ENCODE results near the gene MLXIP. TPM values are rescaled to one million over a fixed set of nuclear protein-coding genes. Genes with fewer than 3 reads are reported as not detected.

The MLXIP gene
- total RNA-seq, 2 experiments from 2014 or later, result 27.5 to 44.7 TPM

- no peak for TF ChIP-seq EZH2phosphoT487 (IDR thresholded peaks at IDR 0.05; ENCODE audit: borderline replicate concordance, low read depth, low read length)
- TF ChIP-seq, protein P1, sequence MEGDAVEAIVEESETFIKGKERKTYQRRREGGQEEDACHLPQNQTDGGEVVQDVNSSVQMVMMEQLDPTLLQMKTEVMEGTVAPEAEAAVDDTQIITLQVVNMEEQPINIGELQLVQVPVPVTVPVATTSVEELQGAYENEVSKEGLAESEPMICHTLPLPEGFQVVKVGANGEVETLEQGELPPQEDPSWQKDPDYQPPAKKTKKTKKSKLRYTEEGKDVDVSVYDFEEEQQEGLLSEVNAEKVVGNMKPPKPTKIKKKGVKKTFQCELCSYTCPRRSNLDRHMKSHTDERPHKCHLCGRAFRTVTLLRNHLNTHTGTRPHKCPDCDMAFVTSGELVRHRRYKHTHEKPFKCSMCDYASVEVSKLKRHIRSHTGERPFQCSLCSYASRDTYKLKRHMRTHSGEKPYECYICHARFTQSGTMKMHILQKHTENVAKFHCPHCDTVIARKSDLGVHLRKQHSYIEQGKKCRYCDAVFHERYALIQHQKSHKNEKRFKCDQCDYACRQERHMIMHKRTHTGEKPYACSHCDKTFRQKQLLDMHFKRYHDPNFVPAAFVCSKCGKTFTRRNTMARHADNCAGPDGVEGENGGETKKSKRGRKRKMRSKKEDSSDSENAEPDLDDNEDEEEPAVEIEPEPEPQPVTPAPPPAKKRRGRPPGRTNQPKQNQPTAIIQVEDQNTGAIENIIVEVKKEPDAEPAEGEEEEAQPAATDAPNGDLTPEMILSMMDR (conservative IDR thresholded peaks at IDR 0.05; ENCODE audit: low read length), result no peak
- H3K36me3 ChIP-seq (ENCODE audit: insufficient read depth, low read length), result peaks cover 9% of the 10 kb centered on the region; the same call in 1 of the 2 replicates
- no peak overlapping the region for H3K4me3 ChIP-seq (ENCODE audit: low read depth, low read length, poor library complexity, severe bottlenecking)
- no peak for DNase-seq (ENCODE audit: low spot score)
- POLR2A ChIA-PET, result interaction anchor here (0.7 to 0.9 kb wide), 2 partner anchors 40 to 186 kb away, joined by 3 to 5 read pairs; no protein-coding TSS in a partner anchor
- H3K79me2 ChIP-seq (ENCODE audit: insufficient read depth, low read depth, low read length), result peaks cover 35% of the 10 kb centered on the region; the same call in 1 of the 2 replicates
- H3K9me2 ChIP-seq (ENCODE audit: insufficient read depth, low read length), result no peaks in the 10 kb centered on the region
- H3K27ac ChIP-seq (ENCODE audit: low read depth, low read length, poor library complexity, severe bottlenecking), result no peak overlapping the region
- H3K9me3 ChIP-seq (ENCODE audit: low read length), result no peaks in the 10 kb centered on the region
- intact Hi-C loops (cut with micrococcal nuclease; ENCODE audit: unreplicated experiment), result no loop called here
- no peak overlapping the region for H2AFZ ChIP-seq (ENCODE audit: low read length)
- no peaks in the 10 kb centered on the region; the same call in 1 of the 2 replicates for H4K20me1 ChIP-seq (ENCODE audit: insufficient read depth, low read length)
- no TSS peak for BruUV-seq (replicated peaks)
- CTCF ChIA-PET (ENCODE audit: unreplicated experiment), result no interaction called here
- no peak overlapping the region for H3K4me2 ChIP-seq (ENCODE audit: low read length)
- peaks cover 7% of the 10 kb centered on the region for H3K4me1 ChIP-seq (ENCODE audit: insufficient read depth, low read length, poor library complexity, severe bottlenecking)
Measured at GRCh38 chr12:122106843-122107242, 28.3 kb downstream of the MLXIP start.

DNA sequence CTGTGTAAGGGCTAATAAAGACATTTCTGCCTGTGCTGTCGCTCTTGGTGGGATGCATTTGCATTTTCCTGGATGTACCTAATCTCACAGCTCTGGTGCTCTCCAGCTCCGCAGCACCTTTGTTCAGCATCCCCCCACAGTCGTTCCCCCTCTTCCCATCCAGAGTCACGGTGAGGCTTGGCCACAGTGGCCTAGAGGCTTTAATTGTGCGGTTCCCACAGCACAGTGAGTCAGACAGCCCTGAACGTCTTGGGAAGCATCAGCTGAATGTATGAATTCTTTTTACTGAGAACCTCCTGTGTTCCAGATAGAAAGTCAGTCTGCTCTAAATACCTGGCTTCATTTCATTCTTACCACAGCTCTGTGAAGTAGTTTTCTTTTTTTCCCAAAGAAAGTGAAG, 28.7 kb downstream of the MLXIP start:
- TF ChIP-seq, protein P1 (conservative IDR thresholded peaks at IDR 0.05; ENCODE audit: low read length), result no peak
- TF ChIP-seq EZH2phosphoT487 (IDR thresholded peaks at IDR 0.05; ENCODE audit: borderline replicate concordance, low read depth, low read length), result no peak
- intact Hi-C loops (cut with micrococcal nuclease; ENCODE audit: unreplicated experiment), result no loop called here
- Histone ChIP-seq H3K27ac (ENCODE audit: low read depth, low read length, poor library complexity, severe bottlenecking) (no peak overlapping the region), H3K4me3 (ENCODE audit: low read depth, low read length, poor library complexity, severe bottlenecking) (no peak overlapping the region), H3K79me2 (ENCODE audit: insufficient read depth, low read depth, low read length) (peaks cover 33% of the 10 kb centered on the region; the same call in 1 of the 2 replicates), H3K36me3 (ENCODE audit: insufficient read depth, low read length) (peaks cover 6% of the 10 kb centered on the region; the same call in 1 of the 2 replicates), H3K4me1 (ENCODE audit: insufficient read depth, low read length, poor library complexity, severe bottlenecking) (peaks cover 7% of the 10 kb centered on the region), H3K9me3 (ENCODE audit: low read length) (no peaks in the 10 kb centered on the region), H2AFZ (ENCODE audit: low read length) (no peak overlapping the region), H3K4me2 (ENCODE audit: low read length) (no peak overlapping the region), H4K20me1 (ENCODE audit: insufficient read depth, low read length) (no peaks in the 10 kb centered on the region; the same call in 1 of the 2 replicates), H3K9me2 (ENCODE audit: insufficient read depth, low read length) (no peaks in the 10 kb centered on the region)
- DNase-seq (ENCODE audit: low spot score), result no peak
- POLR2A ChIA-PET, result interaction anchor here (0.9 kb wide), 1 partner anchor 39 kb away, joined by 3 read pairs; no protein-coding TSS in a partner anchor
- no TSS peak for BruUV-seq (replicated peaks)
- CTCF ChIA-PET (ENCODE audit: unreplicated experiment), result no interaction called here

DNA sequence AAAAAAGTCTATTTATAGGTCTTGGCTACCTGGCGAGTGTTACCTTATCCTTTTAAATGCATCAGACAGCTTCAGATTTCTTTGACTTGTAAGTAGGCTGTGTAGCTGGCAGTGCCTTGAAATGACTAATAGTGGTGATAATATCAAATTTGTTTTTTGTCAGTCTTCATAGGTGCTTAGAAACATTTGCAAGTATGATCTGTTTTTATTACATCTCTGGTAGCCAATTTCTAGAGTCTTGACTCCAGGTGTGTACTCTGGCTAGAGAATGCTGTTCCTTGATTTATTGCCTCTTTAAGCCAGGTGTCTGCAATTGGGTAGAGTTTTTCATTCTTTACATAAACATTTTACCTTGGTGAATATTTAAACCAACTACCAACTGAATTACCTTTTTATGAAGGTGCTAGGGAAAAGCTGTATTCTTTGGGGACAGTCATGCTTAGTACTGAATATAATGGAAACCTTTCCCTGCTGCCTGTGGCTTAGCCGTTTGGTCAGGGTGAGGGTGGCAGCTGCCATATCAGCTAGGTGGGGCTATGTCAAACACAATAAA, 32.6 kb downstream of the MLXIP start:
- no peak overlapping the region for H3K4me2 ChIP-seq (ENCODE audit: low read length)
- CTCF ChIA-PET (ENCODE audit: unreplicated experiment), result no interaction called here
- peaks cover 3% of the 10 kb centered on the region; the same call in 1 of the 2 replicates for H3K36me3 ChIP-seq (ENCODE audit: insufficient read depth, low read length)
- no peak overlapping the region for H3K27ac ChIP-seq (ENCODE audit: low read depth, low read length, poor library complexity, severe bottlenecking)
- no peaks in the 10 kb centered on the region; the same call in 1 of the 2 replicates for H4K20me1 ChIP-seq (ENCODE audit: insufficient read depth, low read length)
- no peak overlapping the region for H3K4me3 ChIP-seq (ENCODE audit: low read depth, low read length, poor library complexity, severe bottlenecking)
- no peaks in the 10 kb centered on the region for H3K4me1 ChIP-seq (ENCODE audit: insufficient read depth, low read length, poor library complexity, severe bottlenecking)
- POLR2A ChIA-PET, result interaction anchor here (0.6 to 0.7 kb wide), 2 partner anchors 19 to 1098 kb away, joined by 3 to 4 read pairs; no protein-coding TSS in a partner anchor
- H3K9me2 ChIP-seq (ENCODE audit: insufficient read depth, low read length), result no peaks in the 10 kb centered on the region
- intact Hi-C loops (cut with micrococcal nuclease; ENCODE audit: unreplicated experiment), result no loop called here
- DNase-seq (ENCODE audit: low spot score), result no peak
- TF ChIP-seq EZH2phosphoT487 (IDR thresholded peaks at IDR 0.05; ENCODE audit: borderline replicate concordance, low read depth, low read length), result no peak
- TF ChIP-seq, protein P1 (conservative IDR thresholded peaks at IDR 0.05; ENCODE audit: low read length), result no peak
- BruUV-seq (replicated peaks), result no TSS peak
- peaks cover 11% of the 10 kb centered on the region; the same call in 1 of the 2 replicates for H3K79me2 ChIP-seq (ENCODE audit: insufficient read depth, low read depth, low read length)
- H2AFZ ChIP-seq (ENCODE audit: low read length), result no peak overlapping the region
- no peaks in the 10 kb centered on the region for H3K9me3 ChIP-seq (ENCODE audit: low read length)

Measured in OCI-LY7 (cell line).